K562 (cell line): ENCODE results near the gene BBLN. TPM values are rescaled to one million over a fixed set of nuclear protein-coding genes. Genes with fewer than 3 reads are reported as not detected.
A peak's percentile ranks its signal among the peaks of the same experiment; 100 is the strongest.

ENCODE experiments used
- CBFA2T3 ChIP-seq: fragments of 450-650 bp; IDR thresholded peaks from 2 replicates; pipeline ENCODE4 v1.6.1; 2017
- CBX1 ChIP-seq: sonication (generic); IDR thresholded peaks from 2 replicates; pipeline ENCODE4 v1.6.1; 2016; ENCODE audit warnings: antibody characterized with exemption, low read depth, mild to moderate bottlenecking
- CREM ChIP-seq: IDR thresholded peaks from 2 replicates; pipeline ENCODE4 v1.6.1; 2014; ENCODE audit warnings: antibody characterized with exemption, low read depth
- CXXC5 ChIP-seq: fragments of 250-450 bp; sonication (Bioruptor Pico); IDR thresholded peaks from 2 replicates; pipeline ENCODE4 v1.8.0; 2022; ENCODE audit warnings: inconsistent platforms, mild to moderate bottlenecking, moderate library complexity
- MECOM ChIP-seq: fragments of 250-450 bp; sonication (Bioruptor Pico); IDR thresholded peaks from 2 replicates; pipeline ENCODE4 v1.8.0; 2022; ENCODE audit warnings: inconsistent platforms
- MEF2D ChIP-seq: conservative IDR thresholded peaks from 2 replicates; pipeline ENCODE4 v1.6.1; 2016; ENCODE audit warnings: low read depth, missing genetic modification characterization, missing compliant biosample characterization
- PATZ1 ChIP-seq: fragments of 250-450 bp; sonication (Bioruptor Pico); IDR thresholded peaks from 2 replicates; pipeline ENCODE4 v1.5.0; 2020; ENCODE audit warnings: mild to moderate bottlenecking, borderline replicate concordance
- RBM22 ChIP-seq: fragments of 200-400 bp; formaldehyde crosslinking; IDR thresholded peaks from 2 replicates; pipeline ENCODE4 v1.6.1; 2018; ENCODE audit warnings: low read length, low read depth; ENCODE audit not compliant: poor library complexity, severe bottlenecking
- RERE ChIP-seq: sonication (generic); formaldehyde crosslinking; IDR thresholded peaks from 2 replicates; pipeline ENCODE4 v1.8.0; 2023; ENCODE audit warnings: missing genetic modification reagents, mild to moderate bottlenecking, borderline replicate concordance
- STAG1 ChIP-seq: sonication (generic); formaldehyde crosslinking; IDR thresholded peaks from 2 replicates; pipeline ENCODE4 v1.5.0; 2020; ENCODE audit warnings: missing genetic modification reagents, borderline replicate concordance
- TAF15 ChIP-seq: fragments of 200-400 bp; formaldehyde crosslinking; IDR thresholded peaks from 2 replicates; pipeline ENCODE4 v1.6.1; 2017; ENCODE audit warnings: mild to moderate bottlenecking, low read depth, low read length, moderate library complexity
- TRIM24 ChIP-seq, 2 experiments: fragments of 450-650 bp; IDR thresholded peaks; 2 replicates each; pipeline ENCODE4 v1.6.1; 2016
- U2AF1 ChIP-seq: fragments of 200-400 bp; formaldehyde crosslinking; optimal IDR thresholded peaks from 2 replicates; pipeline ENCODE3; 2017; ENCODE audit warnings: mild to moderate bottlenecking, low read depth, low read length, moderate library complexity
- ZNF644 ChIP-seq: fragments of 200-800 bp; sonication (Bioruptor generic); IDR thresholded peaks from 2 replicates; pipeline ENCODE4 v1.6.1; 2016; ENCODE audit warnings: low read depth, missing genetic modification characterization, missing compliant biosample characterization
- ZNF717 ChIP-seq: fragments of 250-450 bp; sonication (Bioruptor Pico); IDR thresholded peaks from 2 replicates; pipeline ENCODE4 v1.5.0; 2021
- ZZZ3 ChIP-seq: fragments of 450-650 bp; IDR thresholded peaks from 2 replicates; pipeline ENCODE4 v1.6.1; 2016; ENCODE audit warnings: antibody characterized with exemption, mild to moderate bottlenecking, moderate library complexity
- polyA plus RNA-seq, 8 experiments: library from polyadenylated mRNA; depleted of rRNA in 4 of 8; stranded (reverse) in 5 of 8; unstranded in 3 of 8; fragments of >200 nt; fragmentation: Nextera tagmentation in 2 of 8; fragmentation: Illumina TruSeq in 1 of 8; extraction: Ambion mirVana in 2 of 8; extraction: Trizol in 1 of 8; gene quantifications; 2 replicates each; pipeline versions ENCODE4 v1.2.1 to v1.2.3, GENCODE V29; 2011 to 2014; ENCODE audit warnings: inconsistent platforms in 1 of 8, missing spikeins in 1 of 8
- total RNA-seq, 7 experiments: library from RNA; depleted of rRNA in 6 of 7; stranded (reverse); fragments of >200 nt in 6 of 7; fragmentation: Illumina TruSeq in 2 of 7; extraction: Trizol in 2 of 7; gene quantifications; 2 replicates each; pipeline versions ENCODE4 v1.2.1 to v1.2.3, GENCODE V29; 2011 to 2021; ENCODE audit warnings: low replicate concordance in 1 of 7
- TF ChIP-seq, protein P1 (sequence below), 2 experiments: IDR thresholded peaks in 1 of 2; conservative IDR thresholded peaks in 1 of 2; 2 replicates each; pipeline ENCODE4 v1.6.1; 2016; ENCODE audit warnings: low read depth in 2 of 2, mild to moderate bottlenecking in 1 of 2, missing compliant biosample characterization in 1 of 2, missing genetic modification characterization in 1 of 2, moderate library complexity in 1 of 2

The BBLN gene
- total and polyA plus RNA-seq, 9 of the 15 experiments (the other 6 are each of a cell fraction or from before 2014, with no cell fraction given): 4.2 to 331 (median 87.1) TPM

GRCh38 chr9:128178806-128179431, 18.9 kb downstream of the BBLN start (continued):
- TF ChIP-seq CBFA2T3 (peak; percentile 24; the same call in 1 of the 2 replicates), RBM22 (peak; percentile 68), ZNF644 (tag) (no peak), CREM (no peak), ZNF717 (CRISPR knock-in tag) (no peak), U2AF1 (no peak), CBX1 (peak; percentile 64; the same call in 1 of the 2 replicates), STAG1 (no peak), MECOM (CRISPR knock-in tag) (no peak), TRIM24 (IDR thresholded peaks at IDR 0.05) (peak in 1 of 2 experiments; percentile 30; a peak in 1 of 4 replicates), TAF15 (0 out of 2 replicates have a peak, but pooled peaks have one; percentile 28), CXXC5 (CRISPR knock-in tag) (no peak), ZZZ3 (no peak), RERE (CRISPR knock-in tag) (no peak), PATZ1 (CRISPR knock-in tag) (no peak), MEF2D (no peak)
- TF ChIP-seq, protein P1, sequence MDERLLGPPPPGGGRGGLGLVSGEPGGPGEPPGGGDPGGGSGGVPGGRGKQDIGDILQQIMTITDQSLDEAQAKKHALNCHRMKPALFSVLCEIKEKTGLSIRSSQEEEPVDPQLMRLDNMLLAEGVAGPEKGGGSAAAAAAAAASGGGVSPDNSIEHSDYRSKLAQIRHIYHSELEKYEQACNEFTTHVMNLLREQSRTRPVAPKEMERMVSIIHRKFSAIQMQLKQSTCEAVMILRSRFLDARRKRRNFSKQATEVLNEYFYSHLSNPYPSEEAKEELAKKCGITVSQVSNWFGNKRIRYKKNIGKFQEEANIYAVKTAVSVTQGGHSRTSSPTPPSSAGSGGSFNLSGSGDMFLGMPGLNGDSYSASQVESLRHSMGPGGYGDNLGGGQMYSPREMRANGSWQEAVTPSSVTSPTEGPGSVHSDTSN (CRISPR knock-in tag; IDR thresholded peaks at IDR 0.05; ENCODE audit: low read depth): 0 out of 2 replicates have a peak, but pooled peaks have one; percentile 15
- TF ChIP-seq, protein P1 (tag; conservative IDR thresholded peaks at IDR 0.05; ENCODE audit: low read depth): no peak
